GM21825 (cell line): ENCODE results near the gene ATP6AP1.

Source experiments
- ATAC-seq: cut with Tn5 transposase; IDR thresholded peaks from one replicate; pipeline ENCODE4 v1.9.1; 2021; ENCODE audit warnings: mild to moderate bottlenecking, moderate library complexity; ENCODE audit not compliant: unreplicated experiment

Gene ATP6AP1

GRCh38 chrX:154443992-154444754 is 15.7 kb downstream of the ATP6AP1 start, which contains the start of gene FAM50A:
Gene FAM50A (plus strand): TSS chrX:154444141. CDS start chrX:154444236, 95 bp downstream.
- peak; percentile 74 for ATAC-seq

GRCh38 chrX:154444755-154445246 is 16.3 kb downstream of the ATP6AP1 start:
- no peak for ATAC-seq

GRCh38 chrX:154445776-154446175 is 17.3 kb downstream of the ATP6AP1 start:
- no peak for ATAC-seq

GRCh38 chrX:154446430-154446829 is 18.0 kb downstream of the ATP6AP1 start:
- no peak for ATAC-seq

- ATAC-seq: no peak
Observed at GRCh38 chrX:154448484-154448883, 20.0 kb downstream of the ATP6AP1 start.

GRCh38 chrX:154449618-154450017 is 21.1 kb downstream of the ATP6AP1 start:
- no peak for ATAC-seq

- no peak for ATAC-seq
Observed at GRCh38 chrX:154450312-154450711, 21.8 kb downstream of the ATP6AP1 start.

- ATAC-seq: no peak
Observed at GRCh38 chrX:154452823-154453222, 24.3 kb downstream of the ATP6AP1 start.

GRCh38 chrX:154457491-154458115 is 29.1 kb downstream of the ATP6AP1 start:
- ATAC-seq: peak; percentile 61

GRCh38 chrX:154458116-154458953 is 29.9 kb downstream of the ATP6AP1 start, which contains the start of gene PLXNA3:
Gene PLXNA3 (plus strand): TSS chrX:154458281. CDS start chrX:154460184, 1,903 bp downstream.
- peak; percentile 44 for ATAC-seq

GRCh38 chrX:154458954-154459778 is 30.7 kb downstream of the ATP6AP1 start:
- no peak for ATAC-seq

GRCh38 chrX:154459832-154460231 is 31.4 kb downstream of the ATP6AP1 start:
- no peak for ATAC-seq

- no peak for ATAC-seq
Observed at GRCh38 chrX:154460326-154460725, 31.8 kb downstream of the ATP6AP1 start.

- no peak for ATAC-seq
Observed at GRCh38 chrX:154462396-154462795, 33.9 kb downstream of the ATP6AP1 start.

GRCh38 chrX:154463611-154464220 is 35.2 kb downstream of the ATP6AP1 start:
- ATAC-seq: no peak

- no peak for ATAC-seq
Observed at GRCh38 chrX:154464806-154465365, 36.4 kb downstream of the ATP6AP1 start.

- ATAC-seq: no peak
Observed at GRCh38 chrX:154465601-154466000, 37.1 kb downstream of the ATP6AP1 start.

- ATAC-seq: no peak
Observed at GRCh38 chrX:154466036-154466435, 37.6 kb downstream of the ATP6AP1 start.

GRCh38 chrX:154466907-154467306 is 38.4 kb downstream of the ATP6AP1 start:
- ATAC-seq: no peak

- no peak for ATAC-seq
Observed at GRCh38 chrX:154467556-154467955, 39.1 kb downstream of the ATP6AP1 start.
